HepG2 (cell line): Measurements from ENCODE around the gene MRPL20. TPM values are rescaled to one million over a fixed set of nuclear protein-coding genes. Genes with fewer than 3 reads are reported as not detected.

Experiments used
- AGO2 ChIP-seq: fragments of 200-400 bp; formaldehyde crosslinking; optimal IDR thresholded peaks from 2 replicates; pipeline ENCODE3; 2017; ENCODE audit warnings: mild to moderate bottlenecking, low read depth, low read length, moderate library complexity
- ATF3 ChIP-seq: sonication (generic); formaldehyde crosslinking; IDR thresholded peaks from 2 replicates; pipeline ENCODE4 v1.4.0; 2020; ENCODE audit warnings: missing genetic modification reagents
- ERF ChIP-seq: IDR thresholded peaks from 2 replicates; pipeline ENCODE4 v1.6.1; 2018; ENCODE audit warnings: missing biosample characterization, missing genetic modification reagents
- ISX ChIP-seq: sonication (generic); formaldehyde crosslinking; conservative IDR thresholded peaks from 2 replicates; pipeline ENCODE4 v1.5.0; 2020; ENCODE audit warnings: missing genetic modification reagents
- KDM2A ChIP-seq: sonication (generic); formaldehyde crosslinking; IDR thresholded peaks from 2 replicates; pipeline ENCODE4 v1.4.0; 2020; ENCODE audit warnings: low read depth, missing genetic modification reagents, borderline replicate concordance
- KDM5A ChIP-seq: fragments of 200-600 bp; sonication (generic); IDR thresholded peaks from 2 replicates; pipeline ENCODE4 v1.7.0; 2018; ENCODE audit warnings: antibody characterized with exemption, mild to moderate bottlenecking, low read length, borderline replicate concordance
- MTERF4 ChIP-seq: sonication (generic); formaldehyde crosslinking; IDR thresholded peaks from 2 replicates; pipeline ENCODE4 v1.8.0; 2023; ENCODE audit warnings: mild to moderate bottlenecking, missing genetic modification reagents
- SNAPC4 ChIP-seq: sonication (generic); formaldehyde crosslinking; IDR thresholded peaks from 2 replicates; pipeline ENCODE4 v1.4.0; 2020; ENCODE audit warnings: mild to moderate bottlenecking, missing genetic modification reagents
- TBX2 ChIP-seq: sonication (generic); formaldehyde crosslinking; IDR thresholded peaks from 2 replicates; pipeline ENCODE4 v1.5.0; 2020; ENCODE audit warnings: missing genetic modification reagents, mild to moderate bottlenecking, borderline replicate concordance
- TCF7 ChIP-seq: sonication (generic); IDR thresholded peaks from 2 replicates; pipeline ENCODE4 v1.6.1; 2016; ENCODE audit warnings: antibody characterized with exemption, low read depth
- ZFX ChIP-seq: sonication (generic); formaldehyde crosslinking; IDR thresholded peaks from 2 replicates; pipeline ENCODE4 v1.4.0; 2020; ENCODE audit warnings: mild to moderate bottlenecking, low read depth, missing genetic modification reagents, moderate library complexity
- ZNF207 ChIP-seq: fragments of 450-650 bp; IDR thresholded peaks from 2 replicates; pipeline ENCODE4 v1.6.1; 2016; ENCODE audit warnings: antibody characterized with exemption, borderline replicate concordance
- ZNF430 ChIP-seq: sonication (generic); formaldehyde crosslinking; IDR thresholded peaks from 2 replicates; pipeline ENCODE4 v1.9.0; 2021; ENCODE audit warnings: mild to moderate bottlenecking, missing genetic modification reagents
- ZNF468 ChIP-seq: sonication (generic); formaldehyde crosslinking; IDR thresholded peaks from 2 replicates; pipeline ENCODE4 v1.8.0; 2022; ENCODE audit warnings: mild to moderate bottlenecking, moderate library complexity, missing genetic modification reagents
- ZNF687 ChIP-seq: sonication (generic); formaldehyde crosslinking; IDR thresholded peaks from 2 replicates; pipeline ENCODE4 v1.5.1; 2020; ENCODE audit warnings: mild to moderate bottlenecking, missing genetic modification reagents, moderate library complexity
- ZNF746 ChIP-seq: sonication (generic); formaldehyde crosslinking; IDR thresholded peaks from 2 replicates; pipeline ENCODE4 v1.8.0; 2022; ENCODE audit warnings: mild to moderate bottlenecking, missing genetic modification reagents
- ZNF772 ChIP-seq: sonication (generic); formaldehyde crosslinking; IDR thresholded peaks from 2 replicates; pipeline ENCODE4 v1.5.0; 2020; ENCODE audit warnings: mild to moderate bottlenecking, missing genetic modification reagents
- ZNF878 ChIP-seq: sonication (generic); formaldehyde crosslinking; IDR thresholded peaks from 2 replicates; pipeline ENCODE4 v1.8.1; 2023; ENCODE audit warnings: mild to moderate bottlenecking, missing genetic modification reagents, moderate library complexity
- ZSCAN30 ChIP-seq: sonication (generic); formaldehyde crosslinking; IDR thresholded peaks from 2 replicates; pipeline ENCODE4 v1.5.0; 2020; ENCODE audit warnings: mild to moderate bottlenecking, missing genetic modification reagents
- polyA plus RNA-seq, 8 experiments: library from polyadenylated mRNA; depleted of rRNA in 3 of 8; stranded (reverse) in 7 of 8; unstranded in 1 of 8; fragments of >200 nt; fragmentation: Illumina TruSeq in 4 of 8; extraction: Trizol in 4 of 8; gene quantifications; 2 replicates each; pipeline versions ENCODE4 v1.2.1 to v1.2.3, GENCODE V29; 2011 to 2016; ENCODE audit warnings: low read depth in 4 of 8, missing spikeins in 1 of 8, mixed read lengths in 1 of 8; ENCODE audit not compliant: insufficient read depth in 1 of 8
- total RNA-seq, 5 experiments: library from RNA; depleted of rRNA; stranded (reverse); fragments of >200 nt; fragmentation: Illumina TruSeq; extraction: Trizol; gene quantifications; 2 replicates each; pipeline ENCODE4 v1.2.3, GENCODE V29; 2016; ENCODE audit warnings: low read depth in 1 of 5

MRPL20 gene
- total and polyA plus RNA-seq, 2 of the 13 experiments (the other 11 are each of a cell fraction or from before 2014, with no cell fraction given) = 59.2 to 127 TPM

GRCh38 chr1:1432274-1432950, 25.3 kb upstream of the MRPL20 start (continued):
- TF ChIP-seq ZNF687 (CRISPR knock-in tag) (peak; percentile 71), ZNF468 (CRISPR knock-in tag) (0 out of 2 replicates have a peak, but pooled peaks have one; percentile 27), TCF7 (no peak), MTERF4 (CRISPR knock-in tag) (no peak; the same call in 1 of the 2 replicates), ERF (CRISPR knock-in tag) (peak; percentile 1; the same call in 1 of the 2 replicates), ZNF207 (no peak), AGO2 (peak; percentile 98), KDM5A (peak; percentile 35; the same call in 1 of the 2 replicates), ISX (CRISPR knock-in tag) (0 out of 2 replicates have a peak, but pooled peaks have one; percentile 18), SNAPC4 (CRISPR knock-in tag) (0 out of 2 replicates have a peak, but pooled peaks have one; percentile 3), ZNF878 (CRISPR knock-in tag) (0 out of 2 replicates have a peak, but pooled peaks have one; percentile 22), ZNF746 (peak; percentile 8; the same call in 1 of the 2 replicates), ZSCAN30 (CRISPR knock-in tag) (0 out of 2 replicates have a peak, but pooled peaks have one; percentile 17), ZNF772 (CRISPR knock-in tag) (peak; percentile 69; the same call in 1 of the 2 replicates), ZNF430 (CRISPR knock-in tag) (peak; percentile 11; the same call in 1 of the 2 replicates), ATF3 (CRISPR knock-in tag) (no peak), ZFX (CRISPR knock-in tag) (peak; percentile 2; the same call in 1 of the 2 replicates), TBX2 (peak; percentile 39; the same call in 1 of the 2 replicates), KDM2A (CRISPR knock-in tag) (no peak)
